GM18517 (cell line): Measurements from ENCODE around the gene TUBG2.
"Not testable (repeated sequence)": the region's sequence is repeated elsewhere in the genome, so short reads cannot be mapped to it uniquely, and the experiment has no call there.

Experiments used
- ATAC-seq: cut with Tn5 transposase; IDR thresholded peaks from one replicate; pipeline ENCODE4 v1.9.1; 2021; ENCODE audit warnings: mild to moderate bottlenecking, moderate library complexity; ENCODE audit not compliant: unreplicated experiment

Gene TUBG2

GRCh38 chr17:42653179-42654124 is 5.6 kb upstream of the TUBG2 start:
- ATAC-seq: no peak

- no peak for ATAC-seq
Measured at GRCh38 chr17:42655528-42655927, 3.6 kb upstream of the TUBG2 start.

- no peak for ATAC-seq
Measured at GRCh38 chr17:42657824-42658588, 1.1 kb upstream of the TUBG2 start.

GRCh38 chr17:42659932-42660274 is 819 bp downstream of the TUBG2 start:
- not testable (repeated sequence) for ATAC-seq

GRCh38 chr17:42660692-42661345 is 1.7 kb downstream of the TUBG2 start:
- no peak for ATAC-seq

- ATAC-seq: no peak
Measured at GRCh38 chr17:42665581-42666001, 6.5 kb downstream of the TUBG2 start.

GRCh38 chr17:42666126-42666525 is 7.0 kb downstream of the TUBG2 start:
- ATAC-seq: not testable (repeated sequence)

DNA sequence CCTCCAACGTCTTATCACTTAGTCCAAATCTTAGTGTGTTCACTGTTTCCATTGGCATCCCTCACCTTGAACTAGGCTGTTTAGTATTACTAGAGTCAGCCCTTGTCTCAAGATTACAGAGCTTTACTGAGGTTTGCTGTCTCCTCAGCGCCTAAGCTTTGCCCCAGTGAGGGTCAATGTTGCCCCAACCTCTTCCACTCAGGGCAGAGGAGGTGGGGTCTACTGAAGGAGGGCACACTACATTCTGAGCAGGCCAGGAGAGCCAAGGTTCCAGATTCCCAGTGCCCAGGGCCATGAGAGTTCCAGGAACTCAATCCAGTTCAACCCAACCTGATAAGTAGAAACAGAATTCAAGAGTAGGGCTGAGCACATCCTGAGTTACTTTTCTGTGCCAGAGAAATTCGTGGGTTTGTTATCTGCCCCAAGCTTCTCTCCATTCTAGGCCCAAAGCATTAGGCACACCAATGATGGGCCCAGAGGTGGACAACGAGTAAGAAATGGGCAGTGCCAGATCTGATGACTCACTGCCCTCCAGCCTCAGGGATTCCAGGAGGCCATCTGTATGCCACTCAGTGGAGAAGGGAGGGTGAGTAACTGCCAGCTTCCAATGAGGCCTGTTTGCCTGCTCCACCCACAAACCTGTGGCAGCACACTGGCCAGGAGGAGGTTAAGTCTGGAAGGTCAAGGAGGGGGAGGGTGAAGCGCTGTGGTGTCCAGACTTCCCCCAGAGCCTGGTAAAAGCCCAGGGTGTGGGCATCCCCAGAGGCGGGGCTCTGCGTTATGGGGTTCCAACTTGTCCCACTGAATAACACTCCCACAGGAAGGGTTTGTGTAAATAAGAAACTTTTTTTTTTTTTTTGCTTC is 8.2 kb downstream of the TUBG2 start:
- ATAC-seq: no peak

DNA sequence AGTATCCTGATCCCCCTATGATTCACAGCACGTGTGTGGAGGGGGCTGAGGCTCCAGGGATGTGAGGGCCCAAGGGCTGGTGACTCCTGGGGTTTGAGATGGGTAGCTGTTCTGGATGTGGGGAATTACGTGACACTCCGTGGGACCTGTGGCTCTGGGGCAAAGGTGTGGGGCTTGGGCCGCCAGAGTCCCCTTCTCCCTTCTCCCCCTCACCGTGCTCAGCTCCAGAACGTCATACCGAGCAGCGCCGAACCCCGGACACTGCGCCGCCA is 10.6 kb downstream of the TUBG2 start:
- ATAC-seq: no peak

DNA sequence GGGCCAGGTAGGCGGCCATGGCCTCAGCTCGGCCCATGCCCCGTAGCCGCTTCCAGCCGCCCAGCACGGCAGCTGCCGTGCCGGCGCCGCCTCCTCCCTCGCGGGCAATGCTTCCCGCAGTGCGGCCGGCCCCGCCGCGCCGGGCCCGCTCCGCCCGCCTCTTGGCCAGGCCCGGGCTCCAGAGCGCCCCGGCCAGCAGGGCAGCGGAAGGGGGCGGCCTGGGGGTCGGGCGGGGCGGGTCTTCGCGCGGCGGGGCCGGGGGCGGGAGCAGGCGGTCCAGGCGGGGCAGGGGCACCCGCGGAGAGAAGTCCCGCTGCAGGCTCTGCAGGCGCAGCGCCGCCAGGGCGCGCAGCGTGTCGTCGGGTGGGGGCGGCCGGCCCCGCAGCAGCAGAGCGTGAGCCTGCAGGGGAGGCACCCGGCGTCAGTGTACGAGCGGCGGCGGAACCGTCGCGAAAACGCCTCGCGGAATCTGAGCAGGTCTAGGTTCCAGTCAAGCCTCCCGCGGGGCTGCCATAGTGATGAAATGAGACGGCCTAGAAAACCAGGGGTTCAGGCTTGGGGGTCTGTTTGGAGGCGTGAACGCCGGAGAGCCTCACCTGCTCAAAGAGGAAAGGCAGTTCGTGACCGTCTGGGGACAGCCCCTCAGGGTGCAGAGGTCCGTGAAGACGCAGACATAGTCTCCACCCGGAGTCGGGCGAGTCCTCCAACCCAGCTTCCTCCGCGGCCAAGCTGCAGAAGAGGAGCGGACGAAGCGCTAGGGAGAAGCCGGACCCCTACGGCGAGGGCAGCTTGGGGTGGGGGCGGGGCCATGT is 11.1 kb downstream of the TUBG2 start:
- ATAC-seq: no peak

DNA sequence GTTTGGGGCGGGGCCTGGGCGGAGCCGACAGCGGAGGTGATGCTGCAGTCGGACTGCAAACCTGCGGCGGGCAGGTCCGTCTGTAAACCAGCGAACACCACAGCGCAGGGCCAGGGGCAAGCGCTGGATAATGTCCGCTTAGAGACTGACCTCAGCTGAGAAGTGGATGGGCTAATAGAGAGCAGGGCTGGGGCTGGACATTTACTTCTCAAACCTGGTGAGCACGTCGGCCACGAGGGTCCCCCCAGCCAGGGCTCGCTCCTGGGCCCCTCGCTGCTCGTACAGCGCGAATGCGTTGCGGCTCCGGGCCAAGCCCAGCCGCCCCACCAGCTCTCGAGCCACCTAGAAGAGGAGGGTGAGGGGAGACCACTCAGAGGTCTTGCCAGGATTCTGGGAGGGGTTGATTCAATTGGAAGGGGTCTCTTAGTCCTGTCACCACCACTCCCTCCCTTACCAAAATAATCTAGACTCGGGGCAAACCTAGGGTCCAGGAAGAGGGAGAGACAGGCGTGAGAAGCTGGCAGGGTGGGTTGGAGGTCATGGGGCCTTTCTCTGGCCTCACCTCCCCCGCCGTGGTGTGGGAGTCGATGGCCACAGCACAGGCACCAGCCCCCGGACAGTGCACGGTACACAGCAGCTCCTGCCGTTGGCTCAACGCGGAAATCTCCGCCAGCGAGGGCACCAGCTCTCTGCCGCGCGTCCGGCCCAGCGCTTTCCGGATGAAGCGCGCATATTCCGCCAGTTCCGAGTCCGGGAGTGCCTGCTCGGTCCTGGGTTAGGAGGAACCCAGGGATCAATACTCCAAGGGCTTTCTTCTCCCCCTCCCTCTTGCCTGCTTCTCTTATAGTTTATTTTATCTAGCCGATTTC is 11.9 kb downstream of the TUBG2 start:
- ATAC-seq: no peak

GRCh38 chr17:42672038-42672437 is 13.0 kb downstream of the TUBG2 start:
- no peak for ATAC-seq

- no peak for ATAC-seq
Measured at GRCh38 chr17:42673266-42673884, 14.3 kb downstream of the TUBG2 start.

DNA sequence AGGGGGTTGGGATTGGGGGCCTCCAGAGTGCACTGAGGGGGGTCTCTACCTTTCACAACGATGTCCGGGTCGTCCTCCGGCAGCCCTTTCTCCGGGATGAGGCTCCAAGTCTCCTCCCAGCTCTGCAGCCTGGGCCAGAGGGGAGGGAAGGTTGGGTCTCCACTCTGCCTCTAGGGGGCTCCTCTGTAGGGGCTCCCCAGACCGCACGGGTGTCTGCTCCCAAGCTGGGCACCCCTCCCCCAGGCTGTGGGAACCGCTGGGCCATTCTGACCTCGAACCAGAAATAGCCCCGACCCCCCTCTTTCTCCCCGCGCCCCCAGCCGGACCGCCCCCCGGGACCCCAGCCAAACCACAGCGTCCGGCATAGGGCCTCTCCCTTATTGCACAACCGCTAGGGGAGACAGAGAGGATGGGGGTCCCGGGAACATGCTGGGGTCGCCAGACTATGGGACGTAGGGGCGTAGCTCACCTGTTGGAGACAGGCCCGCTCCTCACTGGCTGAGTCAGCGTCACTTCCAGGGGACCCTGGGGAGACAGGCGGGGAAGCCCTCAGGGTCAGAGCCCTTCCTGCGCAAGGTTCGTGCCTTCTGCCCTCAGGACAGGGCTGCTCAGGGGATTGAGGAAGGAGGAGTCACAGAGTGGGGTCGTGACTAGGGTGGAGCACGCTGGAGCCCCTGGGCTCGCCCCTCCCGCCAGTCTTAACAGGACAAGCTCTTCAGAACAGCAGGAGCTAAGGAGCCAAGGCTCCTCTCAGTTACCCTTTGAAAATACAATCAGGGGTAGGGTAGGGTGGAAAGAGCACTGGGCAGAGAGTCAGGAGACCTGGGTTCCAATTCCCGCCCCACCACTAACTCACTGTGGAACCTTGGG is 15.0 kb downstream of the TUBG2 start:
- no peak for ATAC-seq

GRCh38 chr17:42674755-42675347 is 15.8 kb downstream of the TUBG2 start:
- ATAC-seq: no peak

DNA sequence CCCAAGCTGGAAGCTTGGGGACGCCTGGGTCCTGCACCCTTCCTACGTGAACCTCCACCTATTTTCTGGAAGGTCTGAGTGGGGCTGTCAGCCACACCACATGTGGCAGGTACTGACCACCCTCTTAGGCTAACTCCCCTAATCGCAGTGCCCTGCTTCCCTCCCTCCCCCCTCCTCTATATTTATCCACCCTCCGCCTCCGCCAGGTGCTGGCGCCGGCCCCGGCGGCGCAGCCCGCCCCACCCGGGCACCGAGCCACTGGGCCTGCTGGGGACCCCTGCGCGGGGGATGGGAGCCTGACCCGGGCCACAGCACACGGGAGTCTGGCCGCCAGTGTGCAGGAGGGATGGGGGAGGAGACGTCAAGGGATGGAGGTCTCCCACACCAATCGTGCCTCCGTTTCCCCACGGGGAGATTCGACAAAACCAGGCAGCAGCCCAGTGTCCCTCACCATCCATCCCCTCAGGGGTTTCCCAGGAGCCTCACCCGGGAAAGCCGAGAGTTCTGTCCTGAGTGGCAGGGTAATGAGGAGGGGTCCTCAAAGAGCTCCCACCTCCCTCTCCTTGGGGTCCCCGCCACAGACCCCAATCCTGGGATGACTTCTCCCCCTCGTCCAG is 16.4 kb downstream of the TUBG2 start:
- no peak for ATAC-seq

- ATAC-seq: no peak
Measured at GRCh38 chr17:42675965-42676423, 16.9 kb downstream of the TUBG2 start.
